GM15510 (cell line): Measurements from ENCODE around the gene WDR83.

ENCODE experiments used
- POLR2A ChIP-seq: IDR thresholded peaks from 3 replicates; pipeline ENCODE4 v1.6.1; 2011; ENCODE audit warnings: borderline replicate concordance; ENCODE audit not compliant: insufficient read length; ENCODE audit errors: extremely low read depth

The WDR83 gene

GRCh38 chr19:12692960-12693359, 26.4 kb downstream of the WDR83 start:
- no peak for TF ChIP-seq POLR2A

- no peak for TF ChIP-seq POLR2A
Measured at GRCh38 chr19:12694641-12695040, 28.0 kb downstream of the WDR83 start.

GRCh38 chr19:12695096-12695495, 28.5 kb downstream of the WDR83 start:
- no peak for TF ChIP-seq POLR2A

GRCh38 chr19:12695514-12695913, 28.9 kb downstream of the WDR83 start:
- no peak for TF ChIP-seq POLR2A

GRCh38 chr19:12695997-12696365, 29.4 kb downstream of the WDR83 start:
- TF ChIP-seq POLR2A: no peak

GRCh38 chr19:12696366-12697335, 30.0 kb downstream of the WDR83 start, which contains the start of gene FBXW9:
Gene FBXW9 (minus strand): TSS chr19:12696631. CDS start chr19:12696581, 50 bp downstream.
- TF ChIP-seq POLR2A: peak; percentile 70

GRCh38 chr19:12698138-12698537, 31.5 kb downstream of the WDR83 start:
- TF ChIP-seq POLR2A: no peak

- no peak for TF ChIP-seq POLR2A
Measured at GRCh38 chr19:12701596-12702282, 35.1 kb downstream of the WDR83 start.

- no peak for TF ChIP-seq POLR2A
Measured at GRCh38 chr19:12703046-12703445, 36.4 kb downstream of the WDR83 start.

GRCh38 chr19:12705169-12705568, 38.6 kb downstream of the WDR83 start:
- no peak for TF ChIP-seq POLR2A

GRCh38 chr19:12705654-12706331, 39.2 kb downstream of the WDR83 start:
- no peak for TF ChIP-seq POLR2A

GRCh38 chr19:12706332-12706718, 39.7 kb downstream of the WDR83 start:
- no peak for TF ChIP-seq POLR2A

GRCh38 chr19:12708641-12709040, 42.0 kb downstream of the WDR83 start:
- no peak for TF ChIP-seq POLR2A

- TF ChIP-seq POLR2A: no peak
Measured at GRCh38 chr19:12711187-12711586, 44.6 kb downstream of the WDR83 start.

- TF ChIP-seq POLR2A: no peak
Measured at GRCh38 chr19:12715102-12715501, 48.5 kb downstream of the WDR83 start.

- TF ChIP-seq POLR2A: no peak
Measured at GRCh38 chr19:12715929-12716328, 49.3 kb downstream of the WDR83 start.

- TF ChIP-seq POLR2A: no peak
Measured at GRCh38 chr19:12720296-12720695, 53.7 kb downstream of the WDR83 start.
